LNCaP clone FGC (cell line): ENCODE data around the gene METTL8.

Experiments
- DNase-seq: peaks from one replicate; pipeline ENCODE4 v3.0.0-alpha.2; 2011; ENCODE audit warnings: low read depth
- H3K4me3 ChIP-seq: 2 replicates; pipeline ENCODE4 v1.5.1; 2011; ENCODE audit warnings: mild to moderate bottlenecking, low read depth, low read length, control low read depth
- CTCF ChIP-seq: IDR thresholded peaks from 2 replicates; pipeline ENCODE4 v1.5.1; 2012; ENCODE audit warnings: mild to moderate bottlenecking; ENCODE audit not compliant: control insufficient read depth, insufficient read depth; ENCODE audit errors: extremely low read depth

The METTL8 gene

DNA sequence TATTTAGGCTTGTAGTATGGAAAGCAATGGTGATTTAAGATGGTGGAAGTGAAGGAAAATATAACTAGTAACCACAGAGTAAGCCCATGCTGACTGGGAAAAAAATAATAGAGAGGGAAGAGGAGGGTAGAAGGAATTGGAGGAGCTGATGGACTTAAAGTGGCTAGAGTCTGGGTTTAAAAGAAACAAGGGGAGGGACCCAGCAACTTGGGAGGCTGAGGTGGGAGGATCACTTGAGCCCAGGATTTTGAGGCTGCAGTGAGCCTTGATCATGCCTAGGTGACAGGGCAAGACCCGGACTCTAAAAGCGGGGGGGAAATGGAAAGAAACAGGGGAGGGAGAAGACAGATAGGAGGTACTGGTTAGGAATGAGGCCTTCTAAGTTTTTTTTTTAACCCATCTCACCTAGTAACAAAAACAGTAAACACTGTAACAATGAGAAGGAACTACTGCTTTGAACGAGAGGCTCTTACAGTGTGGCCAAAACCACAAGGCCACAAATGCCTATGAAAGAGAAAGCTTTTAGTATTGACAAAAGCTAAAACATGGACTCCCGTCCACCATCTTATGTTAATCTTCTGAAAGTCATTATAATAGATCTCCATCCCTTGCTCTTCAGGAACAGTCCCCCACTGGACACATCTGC, 26.6 kb downstream of the METTL8 start:
- H3K4me3 ChIP-seq = no peak overlapping the region
- DNase-seq = no peak
- TF ChIP-seq CTCF = no peak

- H3K4me3 ChIP-seq = no peak overlapping the region
- TF ChIP-seq CTCF = no peak
- DNase-seq = no peak
Measured at GRCh38 chr2:171406044-171406443, 27.7 kb downstream of the METTL8 start.

DNA sequence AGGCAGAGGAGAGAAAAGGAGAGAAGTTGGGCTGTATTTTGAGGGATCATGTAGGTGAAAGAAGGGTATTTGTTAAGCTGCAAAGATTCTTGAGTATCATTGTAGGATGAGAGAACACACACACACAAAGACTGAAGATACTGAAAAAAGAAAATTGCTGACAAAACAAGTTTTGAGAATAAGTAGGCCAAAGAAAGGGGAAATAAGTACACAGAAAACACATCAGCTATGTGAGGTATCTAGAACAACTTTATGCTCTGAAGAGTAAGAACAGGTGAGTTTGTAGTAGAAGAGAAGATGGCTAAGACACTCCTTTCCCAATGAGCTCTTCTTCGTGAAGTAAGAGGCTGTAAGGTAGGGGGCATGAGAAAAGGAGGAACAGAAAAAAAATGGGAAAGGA, 28.2 kb downstream of the METTL8 start:
- DNase-seq = no peak
- no peak for TF ChIP-seq CTCF
- no peak overlapping the region for H3K4me3 ChIP-seq

- DNase-seq = no peak
- no peak overlapping the region for H3K4me3 ChIP-seq
- no peak for TF ChIP-seq CTCF
Measured at GRCh38 chr2:171404719-171405118, 29.1 kb downstream of the METTL8 start.

GRCh38 chr2:171404261-171404660, 29.5 kb downstream of the METTL8 start:
- no peak for TF ChIP-seq CTCF
- no peak overlapping the region for H3K4me3 ChIP-seq
- DNase-seq = no peak

DNA sequence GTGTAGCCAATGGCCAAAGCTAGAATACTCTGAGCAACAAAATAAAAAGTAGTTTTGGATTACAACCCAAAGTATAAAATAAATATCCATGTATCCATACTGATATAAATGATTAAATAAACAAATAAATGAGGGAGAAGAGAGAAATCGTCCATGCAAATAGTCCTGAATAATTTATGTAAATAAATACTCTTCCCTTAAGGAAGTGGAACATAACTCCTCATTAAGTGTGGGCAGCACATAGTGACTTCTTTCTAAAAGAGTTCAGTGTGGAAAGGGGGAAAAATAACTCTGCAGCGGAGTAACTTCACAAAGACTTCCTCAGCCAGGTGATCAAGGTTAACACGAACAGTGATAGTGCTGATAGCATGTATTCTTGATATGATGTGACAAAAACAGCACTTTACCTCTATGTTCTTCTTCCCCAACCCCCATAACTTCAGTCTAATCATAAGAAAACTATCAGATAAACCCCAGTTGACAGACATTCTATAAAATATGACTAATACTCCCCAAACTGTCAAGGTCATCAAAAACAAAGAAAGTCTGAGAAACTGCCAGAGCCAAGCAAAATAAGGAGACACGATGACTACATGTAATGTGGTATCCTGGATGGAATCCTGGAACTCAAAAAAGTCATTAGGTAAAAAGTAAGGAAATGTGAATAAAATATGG, 30.7 kb downstream of the METTL8 start:
- no peak for DNase-seq
- no peak for TF ChIP-seq CTCF
- no peak overlapping the region for H3K4me3 ChIP-seq

- TF ChIP-seq CTCF = no peak
- no peak for DNase-seq
Measured at GRCh38 chr2:171401947-171402346, 31.8 kb downstream of the METTL8 start.

More at GRCh38 chr2:171401947-171402346, 31.8 kb downstream of the METTL8 start:
- no peak overlapping the region for H3K4me3 ChIP-seq
